HG03565 (cell line): ENCODE measurements around the gene USP5.

ENCODE experiments used
- ATAC-seq: cut with Tn5 transposase; IDR thresholded peaks from one replicate; pipeline ENCODE4 v1.9.1; 2021; ENCODE audit warnings: mild to moderate bottlenecking, moderate library complexity; ENCODE audit not compliant: unreplicated experiment

The USP5 gene

DNA sequence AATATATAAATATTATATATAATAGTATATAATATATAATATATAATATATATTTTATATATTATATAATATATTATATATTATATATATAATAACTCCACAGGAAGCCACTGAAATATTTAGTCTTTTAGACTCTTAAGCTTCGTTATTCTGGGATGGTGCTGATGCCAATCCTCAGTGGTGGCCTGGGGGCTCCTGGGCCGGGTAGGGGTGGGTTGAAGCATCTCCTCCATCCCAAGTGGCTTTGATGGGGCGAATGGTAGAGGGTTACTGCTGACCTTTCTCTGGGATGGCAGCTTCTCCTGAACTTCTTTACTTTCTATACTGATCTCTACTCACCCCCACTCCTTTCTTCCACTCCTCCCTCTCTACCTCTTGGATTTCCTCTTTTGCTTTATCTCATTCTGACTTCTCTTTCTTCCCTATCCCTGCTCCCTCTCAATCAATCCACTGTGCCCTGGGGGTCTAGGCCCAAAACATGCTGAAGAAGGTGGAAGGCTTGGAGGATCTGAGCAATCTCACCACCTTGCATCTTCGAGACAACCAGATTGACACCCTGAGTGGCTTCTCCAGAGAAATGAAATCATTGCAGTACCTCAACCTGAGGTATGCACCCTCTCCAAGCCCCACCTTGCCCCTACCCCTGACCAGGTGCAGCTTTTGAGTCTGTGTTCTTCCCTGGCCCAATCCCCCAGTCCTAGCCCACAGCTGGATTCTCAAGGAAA is 57.6 kb downstream of the USP5 start:
- no peak for ATAC-seq

DNA sequence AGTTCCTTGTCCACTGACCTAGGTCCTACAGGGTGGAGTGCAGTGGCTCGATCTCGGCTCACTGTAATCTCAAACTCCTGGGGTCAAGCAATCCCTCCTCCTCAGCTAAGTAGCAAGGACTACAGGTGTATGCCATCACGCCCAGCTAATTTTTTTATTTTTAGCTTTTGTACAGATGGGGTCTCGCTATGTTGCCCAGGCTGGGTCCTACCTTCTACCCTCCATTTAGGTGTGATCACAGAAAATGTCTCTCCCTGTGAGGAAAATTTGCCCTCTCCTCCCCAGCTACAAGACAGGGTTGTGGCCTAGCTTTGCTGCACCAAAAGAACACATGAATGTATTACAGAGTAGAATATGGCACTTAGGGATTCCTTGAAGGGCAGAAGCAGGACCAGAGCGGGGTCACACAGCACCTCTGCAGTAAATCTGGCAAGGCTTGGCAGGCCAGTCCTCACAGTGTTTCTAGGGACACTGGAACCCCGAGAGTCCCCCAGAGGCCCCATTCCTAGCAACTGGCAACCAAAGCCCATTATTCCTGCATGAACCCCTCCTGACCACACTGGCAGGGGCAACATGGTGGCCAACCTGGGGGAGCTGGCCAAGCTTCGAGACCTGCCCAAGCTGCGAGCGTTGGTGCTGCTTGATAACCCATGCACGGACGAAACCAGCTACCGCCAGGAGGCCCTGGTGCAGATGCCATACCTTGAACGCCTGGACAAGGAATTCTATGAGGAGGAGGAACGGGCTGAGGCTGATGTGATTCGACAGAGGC is 60.4 kb downstream of the USP5 start:
- no peak for ATAC-seq

DNA sequence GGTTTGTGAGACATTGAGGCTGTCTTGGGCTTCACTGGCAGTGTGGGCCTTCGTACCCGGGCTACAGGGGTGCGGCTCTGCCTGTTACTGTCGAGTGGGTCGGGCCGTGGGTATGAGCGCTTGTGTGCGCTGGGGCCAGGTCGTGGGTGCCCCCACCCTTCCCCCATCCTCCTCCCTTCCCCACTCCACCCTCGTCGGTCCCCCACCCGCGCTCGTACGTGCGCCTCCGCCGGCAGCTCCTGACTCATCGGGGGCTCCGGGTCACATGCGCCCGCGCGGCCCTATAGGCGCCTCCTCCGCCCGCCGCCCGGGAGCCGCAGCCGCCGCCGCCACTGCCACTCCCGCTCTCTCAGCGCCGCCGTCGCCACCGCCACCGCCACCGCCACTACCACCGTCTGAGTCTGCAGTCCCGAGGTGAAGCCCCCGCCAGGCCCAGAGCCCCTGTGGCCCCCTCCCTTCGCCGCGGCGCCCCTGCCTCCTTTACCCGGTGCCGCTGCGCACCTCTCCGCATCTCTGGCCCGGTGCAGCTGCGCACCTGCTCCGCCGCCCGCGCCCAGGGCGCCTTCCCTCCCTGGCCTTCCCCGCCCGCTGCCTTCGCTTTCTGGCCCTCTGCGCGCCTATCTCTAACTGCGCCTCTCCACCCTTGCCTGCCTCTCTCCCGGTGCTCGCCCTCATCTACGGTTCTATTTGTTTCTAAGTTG is 62.4 kb downstream of the USP5 start, which contains the start of gene ENO2:
TSS of gene ENO2 (plus strand) at position 335 of the 701 bp plus-strand sequence. CDS start 1,253 bp downstream, outside the sequence.
- no peak for ATAC-seq

DNA sequence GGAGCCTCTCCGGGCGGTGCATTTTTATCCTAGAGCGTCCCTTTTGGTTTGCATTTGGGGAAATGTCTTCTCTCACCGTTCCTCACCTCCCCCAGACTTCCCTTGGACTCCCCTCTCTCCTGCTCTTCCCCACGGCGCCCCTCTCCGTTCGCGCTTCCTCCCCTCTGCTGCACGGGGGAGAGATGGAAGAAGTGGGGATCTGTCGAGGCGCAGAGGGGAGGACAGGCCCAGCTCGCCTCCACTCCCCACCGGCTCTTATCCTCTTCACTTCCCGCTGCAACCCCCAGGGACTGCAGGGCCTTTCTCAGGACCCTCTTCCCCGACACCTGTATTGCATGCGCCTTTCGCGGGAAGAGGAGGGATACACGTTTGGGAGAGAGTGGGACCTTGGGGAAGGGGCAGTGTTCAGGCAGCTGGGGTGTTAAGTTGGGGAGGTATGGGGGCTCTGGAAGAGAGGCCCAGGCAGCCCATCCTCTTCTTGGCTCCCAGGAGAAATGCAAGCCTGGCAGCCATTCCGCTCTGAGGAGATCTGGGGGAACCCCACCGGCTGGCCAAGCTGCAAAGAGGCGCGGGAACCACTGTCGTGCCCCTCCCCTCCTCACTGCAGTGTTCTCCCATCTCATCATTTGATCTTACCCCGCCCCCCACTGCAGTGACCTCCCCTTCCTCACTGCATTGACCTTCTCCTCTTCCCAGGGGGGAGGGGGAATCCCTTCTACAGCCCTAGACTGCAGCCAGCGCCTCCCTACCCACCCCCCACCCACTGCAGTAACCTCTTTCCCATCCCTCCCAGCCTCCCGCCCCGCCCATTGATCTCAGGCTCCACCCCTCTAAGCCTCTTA is 63.2 kb downstream of the USP5 start:
- no peak for ATAC-seq

DNA sequence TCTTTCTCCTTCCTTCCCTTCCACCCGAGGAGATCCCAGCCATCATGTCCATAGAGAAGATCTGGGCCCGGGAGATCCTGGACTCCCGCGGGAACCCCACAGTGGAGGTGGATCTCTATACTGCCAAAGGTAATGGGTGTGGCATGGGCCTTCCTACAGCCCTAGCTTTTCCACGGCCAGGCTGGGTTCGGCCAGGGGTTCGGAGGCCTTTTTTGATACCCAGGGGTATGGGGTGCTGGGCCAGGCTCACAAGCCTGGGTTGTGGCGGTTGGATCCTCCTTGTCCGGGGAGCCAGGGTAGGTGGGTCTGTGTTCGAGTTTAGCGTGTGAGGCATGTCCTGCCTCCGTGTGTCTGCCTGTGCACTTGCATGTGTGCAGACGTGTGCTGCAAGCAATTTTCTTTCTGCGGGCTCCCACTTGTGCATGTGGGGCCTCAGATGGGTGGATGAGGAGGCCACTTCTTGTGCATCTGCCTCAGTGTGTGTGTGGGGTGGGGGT is 63.9 kb downstream of the USP5 start:
- no peak for ATAC-seq
